ENCODE measurements around the gene HDAC8.

HDAC8 gene

GRCh38 chrX:72313707-72314641 lies 258.7 kb downstream of the HDAC8 start:
- no peak for DNase-seq

- no peak for DNase-seq
Measured at GRCh38 chrX:72312311-72312940, 260.2 kb downstream of the HDAC8 start.

GRCh38 chrX:72309297-72310071 lies 263.2 kb downstream of the HDAC8 start:
- DNase-seq = no peak

DNA sequence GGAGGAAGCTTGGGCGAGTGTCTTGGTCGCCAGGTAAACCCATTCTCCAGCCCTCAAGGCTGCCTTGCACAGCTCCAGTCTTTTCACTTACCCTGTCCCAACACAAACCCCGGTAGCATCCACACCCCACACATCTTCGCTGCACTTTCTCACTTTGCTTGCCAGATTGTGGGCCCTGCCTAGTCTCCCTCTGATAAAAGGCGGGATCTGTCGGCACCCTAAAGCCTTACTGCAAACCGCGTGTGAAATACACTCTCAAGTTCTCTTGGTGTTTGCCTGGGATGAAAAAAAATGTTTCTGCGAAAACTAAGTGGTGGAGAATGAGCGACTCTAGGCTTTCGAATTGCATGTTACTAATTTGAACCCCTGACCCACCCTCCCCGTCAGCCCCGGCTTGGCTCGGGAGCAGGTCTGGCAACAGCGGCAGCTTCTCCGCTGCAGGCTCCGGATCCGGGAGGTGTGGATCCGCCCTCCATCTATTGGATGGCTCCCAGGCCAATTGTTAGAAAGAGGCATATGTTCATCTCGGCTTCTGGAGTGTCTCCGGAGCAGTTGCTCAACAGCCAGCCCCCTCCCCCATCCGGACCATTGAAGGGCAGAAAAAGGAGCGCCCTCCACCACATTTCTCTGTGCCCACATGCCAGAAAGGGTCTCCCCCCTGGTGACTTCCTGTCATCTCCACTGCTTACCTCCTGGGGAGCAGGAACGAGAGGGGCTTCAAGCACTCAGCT lies 263.9 kb downstream of the HDAC8 start:
- peak; percentile 49 for DNase-seq

- no peak for DNase-seq
Measured at GRCh38 chrX:72308209-72308565, 264.5 kb downstream of the HDAC8 start.

DNA sequence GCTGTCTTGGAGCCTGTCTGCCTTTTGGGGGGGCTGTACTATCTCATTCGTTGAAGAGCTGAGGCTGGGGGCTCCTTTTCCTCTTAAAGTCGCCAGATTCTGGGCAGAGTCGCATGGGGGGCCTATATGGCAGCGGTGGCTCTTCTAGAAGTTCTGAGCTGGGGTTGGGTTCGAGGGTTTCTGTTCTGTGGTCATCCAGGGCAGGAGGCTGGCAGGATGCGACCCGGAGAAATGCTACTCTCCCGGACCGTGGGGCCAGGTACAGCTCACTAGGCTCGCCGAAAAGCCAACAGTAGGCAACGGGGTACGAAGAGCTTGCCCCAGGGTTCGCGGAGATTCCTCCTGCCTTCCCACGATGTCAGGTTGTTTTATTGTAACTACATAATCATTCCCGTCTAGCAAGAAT lies 265.0 kb downstream of the HDAC8 start:
- DNase-seq = no peak

GRCh38 chrX:72306851-72307645 lies 265.6 kb downstream of the HDAC8 start:
- peak; percentile 28 for DNase-seq

- no peak for DNase-seq
Measured at GRCh38 chrX:72306085-72306801, 266.4 kb downstream of the HDAC8 start.

- DNase-seq = peak; percentile 12
Measured at GRCh38 chrX:72305286-72306084, 267.2 kb downstream of the HDAC8 start, which contains the start of gene CITED1. Gene CITED1, minus strand, starts transcription at chrX:72305914. Its CDS starts 3,045 bp downstream, at chrX:72302869.

DNA sequence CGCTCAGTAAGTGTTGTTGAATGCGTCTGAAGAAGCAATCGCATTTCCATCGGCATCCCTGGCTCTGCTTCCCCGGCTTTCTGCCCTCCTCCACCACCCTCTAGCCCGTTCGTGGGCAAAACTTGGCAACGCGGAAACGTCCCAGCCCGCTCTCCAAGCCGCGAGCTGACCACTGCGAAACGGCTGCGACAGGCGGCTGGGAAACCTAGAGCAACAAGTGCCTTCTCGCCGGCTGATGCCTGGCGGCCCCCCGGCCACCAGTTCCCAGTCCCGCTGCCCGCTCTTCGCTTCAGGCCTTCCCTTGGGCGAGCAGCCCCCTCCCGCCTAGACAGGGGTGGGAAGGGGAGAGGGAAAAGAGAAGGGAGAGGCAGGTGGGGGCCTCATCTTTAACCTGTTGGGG lies 267.8 kb downstream of the HDAC8 start:
- no peak for DNase-seq

DNA sequence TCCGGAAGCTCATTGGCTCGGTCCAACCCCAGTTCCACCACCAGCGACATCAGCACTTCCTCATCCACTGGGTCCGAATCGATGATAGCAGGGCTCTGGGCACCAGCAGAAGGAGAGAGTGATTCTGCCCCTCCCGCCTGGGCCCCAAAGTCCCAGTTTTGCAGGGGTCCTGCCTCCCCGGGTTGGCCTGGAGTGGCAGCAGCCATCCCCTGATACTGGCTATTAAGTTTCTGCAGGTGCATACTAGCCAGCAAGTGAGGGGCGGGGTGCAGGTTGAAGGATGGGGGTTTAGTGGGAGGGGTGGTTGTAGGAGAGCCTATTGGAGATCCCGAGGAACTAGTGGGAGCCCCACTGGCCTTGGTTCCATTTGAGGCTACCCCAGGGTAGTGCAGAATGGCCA lies 270.9 kb downstream of the HDAC8 start:
- no peak for DNase-seq

DNA sequence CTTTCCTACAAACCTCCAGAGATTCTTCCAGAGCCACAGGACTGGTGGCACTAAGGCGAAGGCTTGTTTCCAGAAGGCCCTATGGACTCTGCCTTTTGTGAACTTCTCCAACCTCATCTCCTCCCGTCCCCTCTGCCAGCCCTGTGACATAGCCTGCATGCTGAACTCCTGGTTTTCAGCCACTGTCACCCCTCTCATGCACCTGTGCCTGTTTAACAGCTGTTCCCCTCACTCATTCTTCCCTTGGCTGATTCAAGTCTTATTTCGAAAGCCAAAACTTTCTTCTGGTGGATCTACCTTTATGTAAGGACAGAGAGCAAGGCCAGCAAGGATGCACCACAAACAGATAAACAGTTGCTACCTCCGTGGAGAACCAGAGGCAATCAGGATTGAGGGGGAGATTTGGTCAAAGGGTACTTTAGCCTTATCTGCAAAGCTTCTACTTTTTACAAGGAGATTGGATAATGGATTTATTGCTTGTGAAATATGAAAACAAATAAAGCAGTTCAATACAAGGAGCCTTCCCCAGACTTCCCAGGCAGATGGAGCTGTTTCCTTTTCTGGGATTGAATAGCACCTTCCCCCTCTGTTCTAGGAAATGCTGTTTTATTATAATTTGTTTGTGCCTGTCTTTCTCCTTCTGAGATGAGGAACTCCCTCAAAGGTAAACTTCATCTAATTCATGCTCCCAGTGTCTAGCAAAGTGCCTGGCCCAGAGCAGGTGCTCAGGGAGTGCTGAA lies 272.6 kb downstream of the HDAC8 start:
- no peak for DNase-seq

- DNase-seq = no peak
Measured at GRCh38 chrX:72297953-72298730, 274.5 kb downstream of the HDAC8 start.

GRCh38 chrX:72296991-72297390 lies 275.7 kb downstream of the HDAC8 start:
- DNase-seq = no peak

DNA sequence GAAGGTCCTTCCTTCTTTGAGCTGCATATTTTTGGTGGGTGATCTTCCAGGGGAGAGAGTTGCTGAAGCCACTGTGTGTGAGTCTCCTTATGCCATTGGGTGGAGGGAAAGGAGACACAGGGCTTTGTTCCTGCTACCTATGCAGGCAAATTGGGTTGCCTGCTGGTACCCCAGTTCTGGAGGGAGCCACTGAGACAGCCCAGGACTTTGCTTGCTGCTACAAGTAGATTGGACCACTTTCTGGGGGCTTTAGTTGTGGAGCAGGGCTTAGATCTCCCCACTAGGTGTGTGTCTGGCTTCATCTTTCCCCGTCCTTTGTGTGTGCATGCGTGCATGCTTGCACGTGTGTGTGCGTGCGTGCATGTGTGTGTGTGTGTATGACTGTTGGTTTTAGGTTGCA lies 276.9 kb downstream of the HDAC8 start:
- no peak for DNase-seq

- DNase-seq = no peak
Measured at GRCh38 chrX:72294497-72294896, 278.1 kb downstream of the HDAC8 start.

GRCh38 chrX:72282302-72282701 lies 290.3 kb downstream of the HDAC8 start:
- no peak for DNase-seq

DNA sequence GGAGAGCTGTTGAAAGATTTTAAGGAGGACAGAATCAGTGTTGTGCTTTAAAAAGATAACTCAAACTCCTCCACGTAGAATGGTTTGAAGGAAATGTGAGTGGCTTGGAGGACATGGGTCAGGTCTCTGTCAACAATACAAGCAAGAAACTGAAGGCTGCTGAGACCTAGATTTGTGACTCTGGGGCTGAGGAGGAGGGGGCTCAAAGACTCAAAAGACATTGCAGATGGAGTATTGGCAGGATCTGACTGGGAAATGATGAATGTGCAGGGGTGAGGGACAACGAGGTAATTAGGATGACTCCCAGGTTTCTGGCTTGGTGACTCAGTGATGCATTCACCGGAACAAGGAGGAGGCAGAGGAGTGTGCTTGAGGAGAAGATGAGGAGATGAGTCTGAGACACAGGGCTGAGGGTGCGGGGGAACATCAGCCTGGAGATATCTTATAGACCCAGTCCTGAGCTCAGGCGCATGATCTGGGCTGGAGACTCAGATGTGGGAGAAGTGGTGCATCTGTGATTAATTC lies 292.3 kb downstream of the HDAC8 start:
- no peak for DNase-seq
